Measurements from ENCODE around the gene BCOR.

The BCOR gene

GRCh38 chrX:40084471-40085101 is 13.2 kb downstream of the BCOR start:
- no peak for DNase-seq (ENCODE audit: low spot score)

- no peak for DNase-seq (ENCODE audit: low spot score)
These were observed 13.8 kb downstream of the BCOR start for GRCh38 chrX:40083979-40084359.

- DNase-seq (ENCODE audit: low spot score), result no peak
These were observed 14.4 kb downstream of the BCOR start for GRCh38 chrX:40083120-40083978.

GRCh38 chrX:40082447-40083119 is 15.2 kb downstream of the BCOR start:
- DNase-seq (ENCODE audit: low spot score), result no peak

GRCh38 chrX:40081679-40082068 is 16.1 kb downstream of the BCOR start:
- DNase-seq (ENCODE audit: low spot score), result no peak

GRCh38 chrX:40080894-40081678 is 16.7 kb downstream of the BCOR start:
- DNase-seq (ENCODE audit: low spot score), result no peak

- no peak for DNase-seq (ENCODE audit: low spot score)
These were observed 18.2 kb downstream of the BCOR start for GRCh38 chrX:40079572-40079971.

- DNase-seq (ENCODE audit: low spot score), result no peak
These were observed 19.1 kb downstream of the BCOR start for GRCh38 chrX:40078489-40079227.

- DNase-seq (ENCODE audit: low spot score), result no peak
These were observed 19.9 kb downstream of the BCOR start for GRCh38 chrX:40077906-40078305.

- DNase-seq (ENCODE audit: low spot score), result no peak
These were observed 20.8 kb downstream of the BCOR start for GRCh38 chrX:40076750-40077575.

- DNase-seq (ENCODE audit: low spot score), result no peak
These were observed 22.8 kb downstream of the BCOR start for GRCh38 chrX:40074959-40075332.

- no peak for DNase-seq (ENCODE audit: low spot score)
These were observed 23.4 kb downstream of the BCOR start for GRCh38 chrX:40074080-40074958.

GRCh38 chrX:40073439-40074054 is 24.2 kb downstream of the BCOR start:
- no peak for DNase-seq (ENCODE audit: low spot score)

- DNase-seq (ENCODE audit: low spot score), result no peak
These were observed 25.5 kb downstream of the BCOR start for GRCh38 chrX:40072246-40072645.

GRCh38 chrX:40068048-40068447 is 29.7 kb downstream of the BCOR start:
- no peak for DNase-seq (ENCODE audit: low spot score)

GRCh38 chrX:40066700-40067099 is 31.1 kb downstream of the BCOR start:
- no peak for DNase-seq (ENCODE audit: low spot score)

GRCh38 chrX:40065296-40066046 is 32.3 kb downstream of the BCOR start:
- DNase-seq (ENCODE audit: low spot score), result no peak

- no peak for DNase-seq (ENCODE audit: low spot score)
These were observed 33.6 kb downstream of the BCOR start for GRCh38 chrX:40064055-40064597.

Measured in LoVo (cell line).